Pancreas (tissue), 10 donors: Measurements from ENCODE around the gene MCRIP2. TPM values are rescaled to one million over a fixed set of nuclear protein-coding genes. Genes with fewer than 3 reads are reported as not detected.

ENCODE experiments used
- ATAC-seq, 4 donors: fragments of 200-7000 bp; cut with Tn5 transposase; one replicate each; pipeline versions ENCODE4 v1.8.0 to v1.9.1; 2020; ENCODE audit warnings: mild to moderate bottlenecking in 4 of 4, moderate library complexity in 4 of 4
- DNase-seq, 6 donors: peaks; one replicate each; pipeline ENCODE4 v3.0.0-alpha.2; 2020
- FAIRE-seq: peaks from 2 replicates; lab custom pipeline; 2012; peaks lifted over from hg19 to GRCh38; lab: Jason Lieb, UNC
- H3K27ac ChIP-seq, 4 donors: fragments of 200-600 bp; sonication (generic); 1 replicate in 3 of 4; 2 replicates in 1 of 4; pipeline versions ENCODE4 v1.5.0 to v1.8.0; 2020
- H3K27me3 ChIP-seq, 4 donors: fragments of 200-600 bp; one replicate each; pipeline ENCODE4 v1.8.0; 2021
- H3K36me3 ChIP-seq, 3 donors: fragments of 200-600 bp; sonication (generic) in 1 of 3; one replicate each; pipeline versions ENCODE4 v1.5.0 to v1.8.0; 2020 to 2021
- H3K4me1 ChIP-seq, 3 donors: fragments of 200-600 bp; one replicate each; pipeline ENCODE4 v1.8.0; 2021
- H3K4me3 ChIP-seq, 4 donors: fragments of 200-600 bp; sonication (generic) in 2 of 4; one replicate each; pipeline versions ENCODE4 v1.5.0 to v1.8.0; 2020 to 2021
- H3K9me3 ChIP-seq, 4 donors: fragments of 200-600 bp; one replicate each; pipeline ENCODE4 v1.8.0; 2021
- CTCF ChIP-seq, 4 donors: fragments of 200-600 bp; sonication (generic) in 3 of 4; IDR thresholded peaks; one replicate each; pipeline versions ENCODE4 v1.5.0 to v1.8.0; 2021; ENCODE audit warnings: antibody characterized with exemption in 4 of 4
- WGBS, 2 donors: extraction: QIAGEN DNeasy Blood & Tissue Kit; methylation state at CpG; one replicate each; pipeline ENCODE4 v1.1.7; 2013; 5-methylcytosine and 5-hydroxymethylcytosine counted together
- intact Hi-C, 3 donors: fragments of 100-400 bp; cut with DNase I; formaldehyde crosslinking; loops; one replicate each; pipeline versions ENCODE4 v1.11.1 to v1.14.2; 2022
- polyA plus RNA-seq, 2 donors: library from polyadenylated mRNA; stranded (reverse); fragments of 200-250 nt; gene quantifications; one replicate each; pipeline ENCODE4 v1.2.3, GENCODE V29; 2013
- total RNA-seq, 6 donors: library from RNA; stranded (reverse); fragmentation: NEBNext Ultra II Directional in 4 of 6; extraction: Animal tissue kit (Norgen Biotek cat#: 25700) in 4 of 6; gene quantifications; one replicate each; pipeline versions ENCODE4 v1.2.1 to v1.2.4, GENCODE V29; 2021 to 2023
- donor health status: healthy with polysubstance abuse.
- donor health status: DM: no; HTN: no; CAD: no; lungs with moderate emphysema.
- donor health status: DM: no; HTN: no; CAD: no.
- donor health status: control.
- donor health status: control.
- donor health status: Bipolar disorder and iron deficiency.
- donor health status: DM: yes; HTN: yes; CAD: no.
- donor health status: DM: no; HTN: no; CAD: no.
- donor health status: DM: no; HTN: no; CAD: no.
- donor health status: DM: yes; HTN: yes; CAD: no.

Gene MCRIP2
- total and polyA plus RNA-seq, 8 donors: 19.0 to 89.3 (median 27.7) TPM

- TF ChIP-seq CTCF (IDR thresholded peaks at IDR 0.05): no peak
- Histone ChIP-seq H3K36me3 (peaks cover 0 to 12% (median 0%) of the 10 kb centered on the region in 3 donors), H3K9me3 (no peaks in the 10 kb centered on the region), H3K4me3 (peak overlapping the region; percentile 59 to 86 (median 70)), H3K4me1 (peaks cover 18 to 29% (median 27%) of the 10 kb centered on the region in 3 donors), H3K27me3 (no peaks in the 10 kb centered on the region), H3K27ac (peak overlapping the region in 2 of 4 donors; percentile 74 to 91)
- peak in 1 of 6 donors; percentile 77 for DNase-seq
- WGBS, 2 donors: 4 to 5% methylated on average over 43 to 44 of the region's 44 CpGs
- no peak for FAIRE-seq
- intact Hi-C loops: loop anchor here in 1 of 3 donors (10.0 kb wide), 1 partner anchor 265 kb away; the partner anchor contains the start of gene PGAP6
- peak in 2 of 4 donors; percentile 0 to 1 for ATAC-seq
Observed at GRCh38 chr16:649631-650030, 8.0 kb downstream of the MCRIP2 start.

GRCh38 chr16:651844-652243, 10.2 kb downstream of the MCRIP2 start:
- no peak for TF ChIP-seq CTCF (IDR thresholded peaks at IDR 0.05)
- H3K27me3 ChIP-seq: no peaks in the 10 kb centered on the region
- peak in 1 of 6 donors; percentile 81 for DNase-seq
- peaks cover 12 to 21% (median 20%) of the 10 kb centered on the region in 3 donors for H3K4me1 ChIP-seq
- ATAC-seq: no peak
- 92 to 95% methylated on average over 22 of the region's 22 CpGs for WGBS, 2 donors
- no peaks in the 10 kb centered on the region for H3K9me3 ChIP-seq
- intact Hi-C loops: loop anchor here in 1 of 3 donors (10.0 kb wide), 1 partner anchor 267 kb away; the partner anchor contains the start of gene PGAP6
- FAIRE-seq: no peak
- H3K27ac ChIP-seq: no peak overlapping the region
- no peak overlapping the region for H3K4me3 ChIP-seq
- peaks cover 0 to 12% (median 0%) of the 10 kb centered on the region in 3 donors for H3K36me3 ChIP-seq

GRCh38 chr16:652454-653305, 11.1 kb downstream of the MCRIP2 start:
- 88 to 91% methylated on average over 25 to 28 of the region's 28 CpGs for WGBS, 2 donors
- H3K27ac ChIP-seq: no peak overlapping the region
- intact Hi-C loops: loop anchor here in 1 of 3 donors (10.0 kb wide), 1 partner anchor 268 kb away; the partner anchor contains the start of gene PGAP6
- H3K9me3 ChIP-seq: no peaks in the 10 kb centered on the region
- no peak for TF ChIP-seq CTCF (IDR thresholded peaks at IDR 0.05)
- peaks cover 9 to 18% (median 11%) of the 10 kb centered on the region in 3 donors for H3K4me1 ChIP-seq
- ATAC-seq: no peak
- no peak overlapping the region for H3K4me3 ChIP-seq
- H3K36me3 ChIP-seq: peaks cover 0 to 12% (median 0%) of the 10 kb centered on the region in 3 donors
- H3K27me3 ChIP-seq: no peaks in the 10 kb centered on the region
- no peak for FAIRE-seq
- DNase-seq: no peak

DNA sequence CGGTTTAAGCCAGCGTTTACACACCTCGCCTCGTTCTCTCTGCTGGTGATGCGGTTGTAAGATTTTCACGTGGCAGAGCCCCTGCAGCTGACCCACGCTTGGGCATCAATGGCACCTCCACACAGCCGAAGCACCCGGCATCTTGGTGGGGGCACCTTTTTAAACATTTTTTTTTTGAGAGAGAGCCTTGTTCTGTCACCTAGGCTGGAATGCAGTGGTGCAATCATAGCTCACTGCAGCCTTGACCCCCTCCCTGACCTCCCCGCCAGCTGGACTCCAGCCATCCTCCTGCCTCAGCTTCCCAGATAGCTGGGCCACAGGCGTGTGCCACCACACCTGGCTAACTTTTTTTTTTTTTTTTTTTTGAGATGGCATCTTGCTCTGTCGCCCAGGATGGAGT, 12.4 kb downstream of the MCRIP2 start:
- no peak for ATAC-seq
- no peak for FAIRE-seq
- no peak for TF ChIP-seq CTCF (IDR thresholded peaks at IDR 0.05)
- Histone ChIP-seq H3K36me3 (peaks cover 0 to 12% (median 0%) of the 10 kb centered on the region in 3 donors), H3K4me3 (no peak overlapping the region), H3K27ac (no peak overlapping the region), H3K4me1 (peaks cover 0 to 6% (median 0%) of the 10 kb centered on the region in 3 donors), H3K9me3 (no peaks in the 10 kb centered on the region), H3K27me3 (no peaks in the 10 kb centered on the region)
- 86 to 88% methylated on average over 12 of the region's 12 CpGs for WGBS, 2 donors
- intact Hi-C loops: loop anchor here in 1 of 3 donors (10.0 kb wide), 1 partner anchor 269 kb away; the partner anchor contains the start of gene PGAP6
- no peak for DNase-seq
